ENCODE results near the gene CELF4.

- no peak for TF ChIP-seq EZH2 (IDR thresholded peaks at IDR 0.05; ENCODE audit: insufficient read depth, poor library complexity, severe bottlenecking)
- no peak for TF ChIP-seq EZH2phosphoT487 (IDR thresholded peaks at IDR 0.05; ENCODE audit: insufficient read depth, low read depth)
Measured at GRCh38 chr18:37532917-37533316, 32.7 kb downstream of the CELF4 start.

Measured in GM23248 (cell line).